Measurements from ENCODE around the gene PARD3.
A peak's percentile ranks its signal among the peaks of the same experiment; 100 is the strongest.
"Not testable (repeated sequence)": the region's sequence is repeated elsewhere in the genome, so short reads cannot be mapped to it uniquely, and the experiment has no call there.

The PARD3 gene

DNA sequence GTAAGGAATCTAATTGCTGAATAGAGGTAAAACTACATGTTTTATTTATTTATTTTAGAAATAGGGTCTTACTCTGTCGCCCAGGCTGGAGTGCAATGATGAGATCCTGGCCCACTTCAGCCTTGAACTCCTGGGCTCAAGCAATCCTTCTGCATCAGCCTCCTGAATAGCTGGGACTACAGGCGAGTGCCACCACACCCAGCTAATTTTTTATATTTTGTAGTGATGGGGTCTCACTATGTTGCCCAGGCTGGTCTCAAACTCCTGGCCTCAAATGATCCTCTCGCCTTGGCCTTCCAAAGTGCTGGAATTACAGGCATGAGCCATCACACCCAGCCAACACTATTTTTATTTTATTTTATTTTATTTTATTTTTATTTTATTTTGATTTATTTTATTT is 170.3 kb downstream of the PARD3 start:
- not testable (repeated sequence) for DNase-seq

DNA sequence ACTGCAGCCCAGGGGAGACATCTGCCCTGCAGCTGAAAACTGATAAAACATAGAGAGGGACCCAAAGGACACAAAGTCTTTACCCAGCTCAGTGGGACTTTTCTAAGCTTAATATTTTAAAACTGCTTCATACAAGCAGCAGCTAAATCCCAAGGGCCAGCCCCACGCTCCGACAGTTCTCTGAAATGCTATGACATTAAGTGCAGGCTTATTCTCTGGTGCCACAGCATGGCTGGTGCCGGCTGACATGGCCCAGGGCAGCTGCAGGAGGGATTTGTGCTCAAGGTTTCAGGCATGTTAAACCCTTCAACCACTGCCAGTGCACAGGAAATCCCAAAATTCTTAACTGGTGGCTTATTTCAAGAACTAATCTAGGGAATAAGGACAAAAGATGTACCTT is 170.9 kb downstream of the PARD3 start:
- DNase-seq = no peak

DNA sequence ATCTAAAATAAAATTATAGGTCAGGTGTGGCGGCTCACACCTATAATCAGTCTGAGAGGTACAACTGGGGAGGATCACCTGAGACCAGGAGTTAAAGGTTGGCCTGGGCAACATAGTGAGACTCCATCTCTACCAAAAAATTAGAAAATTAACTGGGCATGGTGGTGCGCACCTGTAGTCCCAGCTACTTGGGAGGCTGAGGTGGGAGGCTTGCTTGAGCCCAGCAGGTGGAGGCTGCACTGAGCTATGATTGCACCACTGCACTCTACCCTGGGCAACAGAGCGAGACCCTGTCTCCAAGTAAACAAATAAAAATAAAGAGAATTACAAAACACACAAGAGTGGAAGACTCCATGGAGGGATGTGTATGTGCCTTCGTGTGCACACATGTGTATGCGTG is 171.5 kb downstream of the PARD3 start:
- no peak for DNase-seq

DNA sequence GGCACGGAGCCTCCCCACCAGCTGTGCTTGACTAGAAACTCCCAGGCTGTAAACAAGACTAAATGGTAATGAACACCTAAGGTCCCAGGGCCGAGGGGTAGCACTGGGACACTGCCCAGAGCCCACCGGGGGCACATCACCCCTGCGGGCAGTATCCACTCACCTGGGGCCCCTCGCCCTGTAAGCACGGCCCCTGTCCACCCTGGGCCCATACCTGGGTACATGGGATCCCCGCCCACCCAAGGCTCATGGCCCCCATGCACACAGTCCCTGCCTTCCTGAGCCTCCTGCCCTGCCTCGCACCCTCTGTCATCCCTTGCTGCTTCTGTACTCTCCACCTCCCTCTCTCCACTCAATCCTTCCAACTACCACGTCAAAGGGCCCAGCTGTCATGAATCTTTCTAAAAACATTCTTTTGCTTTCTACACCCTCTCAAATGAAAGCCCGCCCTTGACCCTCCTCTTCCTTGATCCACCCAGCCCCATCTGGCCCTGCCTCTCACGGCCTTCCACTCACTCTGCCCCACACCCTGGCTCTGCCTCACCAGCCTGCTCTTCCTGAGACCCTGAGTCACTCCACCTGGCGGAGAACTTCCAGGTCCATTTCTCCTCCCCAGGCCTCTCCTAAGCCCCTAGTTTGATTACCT is 173.1 kb downstream of the PARD3 start:
- DNase-seq = no peak

DNA sequence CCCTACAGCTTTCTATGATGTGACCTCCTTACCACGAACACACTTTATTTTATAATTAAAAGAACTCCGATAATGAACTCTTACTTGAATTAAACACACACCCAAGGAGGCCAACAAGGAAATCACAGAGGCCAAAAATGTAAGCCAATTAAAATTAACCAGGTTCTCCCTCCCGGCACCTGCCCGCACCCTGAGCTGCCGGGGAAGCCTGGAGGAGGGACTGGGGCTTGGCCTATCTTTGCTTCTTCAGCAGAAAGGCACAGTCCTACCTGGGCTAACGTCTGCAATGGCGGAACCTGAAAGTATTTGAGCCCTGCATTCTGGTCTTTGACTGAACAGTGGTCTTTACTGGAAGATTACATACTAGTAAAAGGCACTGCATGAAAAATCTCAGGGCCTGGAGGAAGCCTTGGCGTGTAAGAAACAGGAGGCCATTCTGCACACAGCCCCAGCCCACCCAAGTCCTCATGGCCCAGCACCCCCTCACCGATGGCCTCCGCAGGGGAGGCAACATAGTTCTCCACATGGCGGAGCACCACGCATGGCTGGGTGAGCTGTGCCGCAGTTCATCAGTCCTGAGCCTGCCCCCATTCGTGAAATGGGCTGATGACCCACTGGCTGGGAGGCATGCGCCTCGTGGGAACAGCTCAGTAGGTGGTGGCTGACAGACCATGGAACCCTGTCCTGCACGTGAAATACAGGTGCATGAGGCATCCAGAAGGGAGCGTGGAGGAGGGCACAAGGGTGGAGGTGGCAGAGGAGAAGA is 173.8 kb downstream of the PARD3 start:
- DNase-seq = no peak

DNA sequence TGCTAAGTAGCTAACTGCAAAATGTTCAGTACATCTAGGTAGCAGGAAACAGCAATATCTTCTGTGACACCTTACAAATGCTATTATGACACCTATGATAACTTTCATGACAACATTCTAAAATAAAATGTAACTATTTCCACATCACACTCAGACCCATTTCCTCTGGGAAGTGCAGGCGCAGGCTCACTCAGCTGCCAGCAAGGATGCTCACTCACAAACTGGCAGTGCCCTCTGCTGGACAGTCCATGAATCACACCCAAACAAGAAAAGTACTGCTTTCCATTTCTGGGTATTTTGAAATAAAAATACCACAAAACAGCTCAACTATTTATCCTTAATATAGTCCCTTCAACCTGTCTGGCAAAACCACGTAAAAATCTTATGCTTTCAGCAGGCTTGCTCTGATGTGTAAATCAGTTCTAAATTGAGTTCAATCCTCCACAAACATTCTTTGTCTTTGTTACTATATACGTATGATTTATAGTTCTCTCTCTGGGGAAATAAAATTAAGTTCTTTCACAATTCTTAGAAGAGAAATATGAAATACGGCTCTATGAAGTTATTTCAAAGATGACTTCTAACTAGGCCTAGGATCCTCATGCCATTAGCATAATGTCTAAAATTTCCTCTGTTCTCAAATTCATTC is 176.6 kb downstream of the PARD3 start:
- DNase-seq = peak; percentile 61

DNA sequence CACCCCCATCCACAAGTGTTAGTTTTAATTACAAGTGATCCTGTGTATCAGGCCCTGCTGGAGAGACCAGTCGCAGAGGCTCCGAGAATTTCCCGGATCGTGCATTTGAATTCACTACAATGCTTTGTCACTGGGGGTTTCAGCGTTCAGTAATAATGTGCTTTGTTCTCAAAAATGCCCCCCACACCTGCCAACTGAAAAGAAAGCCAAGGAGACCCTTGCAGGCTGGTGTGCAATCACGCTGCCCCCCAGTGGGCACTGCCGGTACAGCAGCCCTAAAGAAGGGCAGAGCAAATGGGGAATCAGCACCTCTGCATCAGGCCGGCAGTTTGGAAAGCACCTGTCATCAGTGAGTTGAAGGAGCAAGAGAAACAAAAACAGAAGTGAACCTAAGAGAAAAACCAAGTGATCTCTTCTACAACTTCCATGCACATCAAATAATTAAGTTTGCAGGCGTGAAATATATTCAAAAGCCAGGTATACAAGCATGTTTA is 177.6 kb downstream of the PARD3 start:
- DNase-seq = peak; percentile 68

DNA sequence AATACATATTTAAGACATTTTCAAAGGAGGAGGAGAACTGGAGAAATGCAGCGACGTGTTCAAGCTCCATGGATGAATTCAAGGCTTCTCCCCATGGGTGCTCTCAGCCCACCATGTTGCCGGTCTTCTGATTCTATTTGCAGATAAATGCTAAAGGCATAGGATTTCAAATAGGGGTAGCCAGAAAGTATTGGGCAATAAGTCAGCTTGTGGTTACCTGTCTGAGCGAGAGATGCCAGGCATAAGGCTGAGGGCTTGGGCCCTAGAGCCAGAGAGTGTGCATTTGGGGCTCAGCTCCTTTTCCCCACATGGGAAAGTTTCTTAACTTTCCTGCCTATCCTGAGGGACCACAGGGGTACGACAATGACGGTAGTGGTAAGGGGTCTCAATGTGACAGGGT is 180.0 kb downstream of the PARD3 start:
- no peak for DNase-seq

DNA sequence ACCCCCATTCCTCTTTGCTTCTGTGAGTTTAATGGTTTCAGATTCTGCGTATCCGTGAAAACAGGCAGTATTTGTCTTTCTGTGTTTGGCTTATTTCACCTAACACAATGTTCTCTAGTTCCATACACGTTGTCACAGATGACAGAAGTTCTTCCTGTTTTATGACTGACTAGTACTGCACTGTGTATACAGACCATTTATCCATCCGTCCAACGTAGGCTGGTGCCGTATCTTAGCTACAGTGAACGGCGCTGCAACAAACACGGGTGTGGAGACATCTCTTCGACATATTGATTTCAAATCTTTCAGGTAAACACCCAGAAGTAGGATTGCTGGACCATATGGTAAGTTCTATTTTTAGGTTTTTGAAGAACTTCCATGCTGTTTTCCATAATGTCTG is 181.7 kb downstream of the PARD3 start:
- DNase-seq = no peak

DNA sequence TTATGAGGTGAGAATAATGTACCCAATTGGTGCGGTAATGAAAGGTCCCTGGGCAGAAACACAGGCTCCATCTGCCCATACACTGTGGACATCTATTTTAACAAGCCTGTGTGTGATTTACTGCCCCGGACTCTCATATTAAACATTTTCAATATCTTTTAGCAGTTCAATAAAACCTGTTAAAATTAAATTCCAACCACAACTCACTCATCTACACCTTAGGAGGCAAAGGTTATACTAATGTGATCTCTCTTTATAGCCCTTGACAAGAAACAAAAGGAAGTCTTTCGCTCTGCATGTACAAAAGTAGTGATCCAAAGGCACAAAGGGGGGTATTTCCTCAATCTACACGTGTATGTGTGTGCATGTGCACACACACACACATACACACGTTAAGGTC is 186.0 kb downstream of the PARD3 start:
- no peak for DNase-seq

DNA sequence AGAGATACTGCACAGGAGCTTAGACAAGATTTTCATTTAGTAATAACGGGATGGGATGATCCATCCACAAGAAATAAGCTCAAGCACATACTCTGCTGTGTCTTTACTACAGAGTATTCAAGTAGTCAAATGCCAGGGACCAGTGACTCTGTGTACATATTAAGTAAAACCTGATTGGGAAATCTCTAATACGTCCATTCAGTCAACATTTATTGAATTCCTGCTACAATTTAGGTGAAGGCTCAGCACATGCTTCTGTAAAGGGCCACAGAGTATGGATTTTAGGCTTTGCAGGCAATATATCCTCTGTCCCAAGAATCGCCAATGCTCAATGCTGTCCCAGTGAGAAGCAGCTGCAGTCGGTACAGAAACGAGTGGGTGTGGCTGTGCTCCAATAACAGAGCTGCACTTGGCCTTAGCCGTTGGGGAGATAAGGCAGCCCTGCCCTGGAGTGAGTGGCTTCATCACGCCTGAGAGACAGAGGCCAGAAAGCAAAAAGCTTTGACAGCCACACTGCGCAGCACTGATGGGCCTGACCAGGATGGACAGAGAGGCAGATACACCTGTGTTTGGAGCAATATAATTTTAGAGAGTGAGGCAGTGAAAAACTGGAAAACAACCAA is 186.8 kb downstream of the PARD3 start:
- no peak for DNase-seq

DNA sequence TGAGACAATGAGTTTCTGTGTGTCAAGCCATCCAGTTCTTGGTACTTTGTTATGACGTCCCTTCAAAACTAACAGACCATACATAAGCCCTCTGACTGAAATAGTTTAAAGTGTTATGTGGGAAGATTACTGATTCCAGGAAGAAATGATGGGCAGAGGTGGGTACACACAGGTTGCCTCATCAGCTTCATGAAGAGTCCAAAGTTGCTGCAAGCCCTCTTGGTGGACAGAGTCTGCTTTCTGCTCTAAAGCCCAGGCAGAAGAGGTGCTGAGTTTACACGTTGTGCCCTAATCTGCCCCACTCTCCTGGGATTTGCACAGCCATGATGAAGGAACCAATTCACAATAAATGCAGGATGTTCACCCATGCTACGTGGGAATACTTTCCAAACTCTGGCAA is 187.4 kb downstream of the PARD3 start:
- DNase-seq = no peak

DNA sequence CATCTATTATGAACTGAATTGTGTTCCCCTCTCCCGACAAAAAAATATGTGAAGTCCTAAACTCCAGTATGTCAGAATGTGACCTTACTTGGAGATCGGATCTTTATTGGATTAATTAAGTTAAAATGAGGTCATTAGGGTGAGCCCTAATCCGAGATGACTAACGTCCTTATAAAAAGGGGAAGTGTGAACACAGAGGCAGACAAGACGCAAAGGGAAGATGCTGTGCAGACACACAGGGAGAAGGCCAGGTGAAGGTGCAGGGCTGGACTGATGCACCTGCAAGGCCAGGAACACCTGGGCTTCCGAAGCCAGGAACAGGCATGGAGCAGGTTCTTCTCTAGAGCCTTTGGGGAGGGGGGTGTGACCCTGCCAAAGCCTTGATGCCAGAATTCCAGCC is 187.8 kb downstream of the PARD3 start:
- DNase-seq = no peak

DNA sequence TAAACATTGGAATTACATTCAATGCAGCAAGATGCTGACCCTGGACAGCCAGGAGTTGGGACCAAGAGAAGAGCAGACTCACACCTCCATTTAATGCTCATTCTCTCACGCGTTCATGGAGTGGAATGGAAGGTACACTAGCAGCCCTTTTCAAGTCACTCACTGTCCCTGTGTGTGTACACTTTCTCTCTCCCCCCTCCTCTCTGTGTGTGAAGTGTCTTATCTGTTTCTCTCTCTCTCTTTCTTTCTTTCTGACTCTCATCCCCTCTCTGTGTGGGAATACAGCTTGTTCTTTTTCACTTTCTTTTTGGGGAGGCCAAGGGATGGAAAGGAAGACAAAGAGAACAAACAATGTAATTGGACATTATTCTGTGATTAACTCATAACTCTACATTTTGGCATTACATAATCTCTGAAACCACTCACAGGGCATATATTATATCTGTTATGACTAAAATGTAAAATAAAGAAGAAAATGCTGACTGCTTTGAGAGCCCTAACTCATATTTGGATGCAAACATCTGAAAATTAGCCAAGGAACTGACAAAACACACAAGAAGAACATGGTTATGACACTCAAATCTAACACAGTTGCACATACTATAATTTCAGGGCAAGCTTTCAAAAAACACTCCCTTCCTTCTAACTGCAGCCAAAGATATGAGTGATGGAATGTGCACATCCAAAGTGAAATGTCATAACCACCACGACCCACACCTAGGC is 188.8 kb downstream of the PARD3 start:
- no peak for DNase-seq

DNA sequence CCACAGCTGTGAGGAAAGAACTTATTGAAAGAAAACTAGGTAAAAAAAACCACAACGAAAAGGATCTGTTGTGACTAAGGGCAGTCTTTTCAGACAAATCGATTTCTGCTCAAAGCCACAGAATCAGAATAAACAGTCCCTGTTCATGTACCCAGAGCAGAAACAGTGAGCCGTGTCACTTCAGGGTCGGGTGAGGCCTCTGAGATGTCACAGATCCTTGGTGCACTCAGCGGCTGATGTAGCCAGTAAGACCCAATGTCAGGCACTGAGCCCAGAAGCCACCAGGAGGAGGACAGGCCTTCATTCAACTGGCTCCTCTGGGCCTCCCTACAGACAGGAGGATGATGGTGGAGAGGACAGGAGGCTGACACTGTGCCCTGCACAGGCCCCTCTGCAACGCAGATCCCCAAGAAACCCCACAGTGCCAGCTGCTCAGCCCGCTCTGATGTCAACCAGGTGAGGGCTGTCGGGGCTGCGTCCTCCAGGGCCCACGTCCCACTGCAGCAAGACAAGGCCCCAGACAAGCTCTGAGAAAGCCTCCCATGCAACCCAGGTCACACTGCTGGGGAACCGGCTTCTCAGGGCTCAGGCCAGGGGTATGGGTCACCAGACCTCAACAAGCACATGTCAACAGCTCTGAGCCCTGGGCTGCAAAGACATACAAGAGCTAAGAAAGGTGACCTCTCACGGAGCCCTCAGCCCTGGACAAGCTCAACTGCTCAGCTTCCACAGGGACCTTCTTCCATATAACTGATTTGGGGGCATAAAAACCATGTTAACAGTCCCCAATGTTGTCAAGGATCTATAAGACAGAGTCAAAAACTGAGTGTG is 190.6 kb downstream of the PARD3 start:
- no peak for DNase-seq

DNA sequence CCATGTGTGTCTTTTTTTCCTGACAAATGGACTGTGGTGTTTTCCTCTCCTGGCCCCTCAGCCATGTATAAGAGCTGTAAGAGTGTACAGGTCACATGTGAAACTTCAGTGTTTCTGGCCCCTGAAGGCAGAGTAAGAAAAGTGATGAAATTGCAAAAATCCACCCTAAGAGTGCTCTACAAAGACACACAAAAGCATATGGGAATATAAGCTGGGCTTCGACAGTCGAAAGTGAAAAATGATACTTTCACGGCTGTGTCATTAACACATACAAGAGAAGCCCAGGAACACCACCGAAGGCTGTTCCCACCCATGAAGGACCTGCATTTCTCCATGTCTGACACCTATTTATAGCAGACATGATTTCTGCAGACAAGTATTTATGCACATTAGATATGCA is 192.2 kb downstream of the PARD3 start:
- DNase-seq = no peak

DNA sequence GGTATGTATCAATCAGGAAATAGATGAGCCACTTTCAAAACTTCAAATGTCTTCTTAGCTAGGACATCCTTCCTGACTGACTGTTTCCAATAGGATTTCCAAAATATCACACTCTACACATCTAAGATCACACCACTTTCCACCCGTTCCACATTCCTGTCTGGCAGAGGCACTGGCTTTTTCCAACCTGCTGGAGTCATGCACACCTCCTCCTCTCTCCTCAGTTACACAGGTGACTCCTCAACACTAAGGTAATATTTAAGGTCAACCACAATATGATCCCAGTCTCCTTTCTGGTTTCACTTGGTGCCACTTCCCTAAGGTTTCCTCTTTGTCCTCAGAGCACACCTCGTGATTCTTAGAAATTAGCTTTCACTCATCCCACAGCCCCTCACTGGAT is 196.5 kb downstream of the PARD3 start:
- no peak for DNase-seq

DNA sequence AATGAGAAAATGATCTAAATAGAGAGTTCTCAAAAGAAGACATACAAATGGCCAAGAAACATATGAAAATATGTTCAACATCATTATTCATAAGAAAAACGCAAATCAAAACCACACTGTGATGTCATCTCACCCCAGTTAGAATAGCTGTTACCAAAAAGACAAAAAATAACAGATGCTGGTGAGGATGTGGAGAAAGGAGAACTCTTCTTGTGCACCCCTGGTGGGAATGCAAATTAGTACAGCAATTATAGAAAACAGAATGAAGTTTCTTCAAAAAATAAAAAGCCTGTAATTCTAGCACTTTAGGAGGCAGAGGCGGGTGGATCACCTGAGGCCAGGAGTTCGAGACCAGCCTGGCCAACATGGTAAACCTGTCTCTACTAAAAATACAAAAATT is 199.3 kb downstream of the PARD3 start:
- no peak for DNase-seq

DNA sequence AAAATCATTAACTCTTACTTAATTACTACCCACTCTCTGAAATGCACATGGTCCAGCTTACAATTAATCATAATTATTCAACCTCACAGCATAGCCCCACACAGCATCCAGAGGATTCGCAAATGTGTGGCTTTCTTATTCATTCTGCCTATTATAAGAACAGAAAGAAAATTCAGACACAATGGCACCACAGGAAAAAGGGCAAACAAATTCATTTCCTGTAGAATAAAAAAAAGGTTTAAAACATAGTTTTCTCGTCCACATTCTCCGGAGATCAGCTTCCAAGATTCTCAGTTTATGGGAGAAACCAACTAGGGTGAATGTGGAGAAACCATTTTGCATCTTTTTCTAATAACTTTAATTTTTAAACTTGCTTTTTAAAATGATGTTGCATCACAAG is 201.6 kb downstream of the PARD3 start:
- DNase-seq = no peak

DNA sequence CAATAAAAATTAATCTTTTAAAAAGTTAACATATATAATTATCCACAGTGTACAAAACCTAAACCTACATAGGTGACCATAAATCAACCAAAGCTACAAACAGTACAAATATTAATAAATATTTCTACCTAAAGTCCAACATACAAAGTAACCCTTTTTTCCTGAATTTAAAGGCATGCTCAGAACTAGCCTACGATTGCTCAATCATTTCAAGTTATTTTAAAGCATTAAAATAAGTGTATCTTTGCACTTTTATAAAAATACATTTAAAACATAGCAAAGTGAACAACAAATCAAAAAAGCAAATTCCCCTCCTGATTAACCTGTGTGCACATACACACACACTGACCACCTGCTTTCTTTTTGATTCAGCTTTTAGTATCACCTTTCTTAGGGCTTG is 202.2 kb downstream of the PARD3 start:
- DNase-seq = no peak

DNA sequence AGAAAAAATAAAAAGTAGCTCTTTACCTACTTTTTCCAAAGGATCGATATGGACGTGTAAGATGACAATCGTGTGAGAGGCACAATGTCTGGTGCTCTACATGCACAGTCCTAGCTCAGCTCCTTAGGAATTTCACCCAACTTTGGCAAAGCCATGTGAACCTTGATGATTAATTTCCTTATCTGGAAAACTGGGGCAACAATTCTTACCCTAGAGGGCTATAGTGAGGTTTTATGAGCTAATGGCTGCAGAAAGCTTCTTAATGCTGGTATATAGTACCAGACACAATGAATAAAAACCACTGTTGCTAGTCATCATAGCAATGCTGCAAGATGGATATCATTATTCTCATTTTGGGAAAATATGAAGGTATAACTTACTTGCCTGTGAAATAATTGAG is 202.7 kb downstream of the PARD3 start:
- DNase-seq = no peak

DNA sequence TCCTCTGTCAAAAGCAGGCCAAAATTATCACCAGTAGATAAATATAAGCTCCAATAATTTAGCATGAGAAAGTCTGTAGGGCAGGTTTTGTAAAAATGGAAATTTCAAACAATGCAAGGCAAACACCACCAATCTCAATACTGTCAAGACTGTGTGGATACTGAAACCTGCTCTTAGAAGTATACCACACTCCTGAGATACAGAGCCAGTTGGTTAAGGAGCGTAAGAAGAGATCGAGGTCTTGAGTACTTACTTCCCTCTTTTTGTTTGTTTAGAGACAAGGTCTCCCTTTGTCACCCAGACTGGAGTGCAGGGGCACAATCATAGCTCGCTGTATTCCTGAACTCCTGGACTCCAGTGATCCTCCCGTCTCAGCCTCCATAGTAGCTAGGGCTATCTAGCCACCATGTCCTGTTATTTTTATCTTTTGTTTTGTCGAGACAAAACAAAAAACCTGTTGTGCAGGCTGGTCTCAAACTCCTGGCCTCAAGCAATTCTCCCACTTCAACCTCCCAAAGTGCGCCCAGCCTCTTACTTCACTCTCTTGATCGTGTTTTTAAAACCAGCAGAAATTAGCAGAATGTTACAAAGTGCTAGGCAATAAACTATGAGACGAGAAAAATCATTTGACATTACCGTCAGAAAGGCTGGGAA is 205.7 kb downstream of the PARD3 start:
- no peak for DNase-seq
